ENCODE data around the gene COL12A1. TPM values are rescaled to one million over a fixed set of nuclear protein-coding genes. Genes with fewer than 3 reads are reported as not detected.

COL12A1 gene
- total and polyA plus RNA-seq, 2 donors (not counting 3 experiments of a cell fraction or from before 2014, with no cell fraction given): 48.5 to 89.1 TPM

GRCh38 chr6:75201021-75201420 lies 4.8 kb downstream of the COL12A1 start:
- dilution Hi-C loops (cut with MboI; ENCODE audit: extremely low pct_ligation_motif_present, low sequenced_read_pairs) (no loop called here), intact Hi-C loops (cut with micrococcal nuclease) (loop anchor here (5.0 to 10.0 kb wide), 3 partner anchors 179 to 604 kb away; no protein-coding TSS in a partner anchor)
- Histone ChIP-seq H3K9me3 (replicated peaks; ENCODE audit: control insufficient read depth, insufficient read depth, low read length) (no peaks in the 10 kb centered on the region), H3K4me2 (ENCODE audit: insufficient read depth, low read length) (no peak overlapping the region), H3K9ac (replicated peaks; ENCODE audit: extremely low read depth, insufficient read depth, low read length) (no peak overlapping the region), H3K4me1 (ENCODE audit: control insufficient read depth, extremely low read depth, insufficient read depth, low read length) (peaks cover 23% of the 10 kb centered on the region), H3K36me3 (ENCODE audit: control insufficient read depth in 2 of 2, extremely low read depth in 1 of 2, insufficient read depth in 2 of 2, low read length in 2 of 2) (no peaks in the 10 kb centered on the region), H4K20me1 (replicated peaks; ENCODE audit: control insufficient read depth, extremely low read depth, insufficient read depth, low read length) (no peaks in the 10 kb centered on the region), H3K79me2 (ENCODE audit: control insufficient read depth, insufficient read depth, low read length) (no peaks in the 10 kb centered on the region), H2AFZ (ENCODE audit: low read depth, low read length) (no peak overlapping the region), H3K27me3 (ENCODE audit: control insufficient read depth in 2 of 2, insufficient read depth in 2 of 2, low read length in 2 of 2) (no peaks in the 10 kb centered on the region), H3K27ac (ENCODE audit: insufficient read depth, low read depth, low read length) (no peak overlapping the region), H3K4me3 (replicated peaks in 1 of 3; ENCODE audit: insufficient read depth in 1 of 3, low read depth in 1 of 3, low read length in 3 of 3) (no peak overlapping the region), H3K9me1 (replicated peaks; ENCODE audit: control insufficient read depth, extremely low read depth, insufficient read depth, low read length) (no peaks in the 10 kb centered on the region)
- BruUV-seq (replicated peaks): no TSS peak
- no peak for DNase-seq (ENCODE audit: low read depth, low spot score)
- ChIA-PET POLR2A (interaction anchor here (0.6 kb wide), 1 partner anchor 46 kb away, joined by 4 read pairs; no protein-coding TSS in a partner anchor), CTCF (interaction anchor here (0.5 to 12.5 kb wide), 2 partner anchors 145 to 790 kb away, joined by 5 to 393 read pairs; no protein-coding TSS in a partner anchor)
- TF ChIP-seq EZH2 (IDR thresholded peaks at IDR 0.05; ENCODE audit: borderline replicate concordance, low read depth, low read length, severe bottlenecking) (no peak), MAX (IDR thresholded peaks at IDR 0.05; ENCODE audit: insufficient read depth, insufficient read length) (no peak), JUN (IDR thresholded peaks at IDR 0.05; ENCODE audit: borderline replicate concordance, insufficient read depth, insufficient read length, low read depth) (no peak), POLR2A (IDR thresholded peaks at IDR 0.05; ENCODE audit: low read depth, low read length) (no peak), POLR2AphosphoS5 (IDR thresholded peaks at IDR 0.05; ENCODE audit: insufficient read depth, low read depth, low read length) (no peak), MYC (IDR thresholded peaks at IDR 0.05; ENCODE audit: low read depth, low read length) (no peak), GATA2 (IDR thresholded peaks at IDR 0.05; ENCODE audit: insufficient read depth, insufficient read length, low read depth, low read length) (no peak), CTCF (IDR thresholded peaks at IDR 0.05; ENCODE audit: extremely low read depth in 1 of 2, insufficient read depth in 1 of 2, low read depth in 1 of 2, low read length in 2 of 2) (no peak), FOS (IDR thresholded peaks at IDR 0.05; ENCODE audit: borderline replicate concordance, insufficient read depth, low read length) (no peak)
- FAIRE-seq: no peak

Data from endothelial cell of umbilical vein (primary cell).